ENCODE results near the gene MACROD2. TPM values are rescaled to one million over a fixed set of nuclear protein-coding genes. Genes with fewer than 3 reads are reported as not detected.

Gene MACROD2
- total and polyA plus RNA-seq, 9 donors, result 3.7 to 25.5 (median 7.8) TPM

DNA sequence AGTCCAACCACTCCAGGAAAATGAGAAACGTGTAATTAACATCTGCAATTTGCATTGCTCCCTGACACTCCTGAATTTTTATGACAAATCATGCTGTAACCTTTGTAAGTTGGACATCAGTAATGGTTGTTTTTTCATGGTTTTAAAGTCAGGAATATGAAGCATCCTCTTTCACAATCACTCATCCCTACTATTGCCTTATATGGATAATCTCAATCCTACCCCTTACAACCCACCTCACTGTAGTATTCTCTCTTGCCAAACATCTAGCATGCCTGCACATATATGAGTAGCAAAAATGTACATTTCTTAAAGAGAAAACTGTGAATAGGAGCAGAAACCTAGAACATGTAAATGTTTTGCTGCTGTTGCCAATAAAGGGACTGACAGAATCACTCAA is 1848.5 kb downstream of the MACROD2 start:
- WGBS, 3 donors, result 67 to 79% (median 68%) methylated on average over 1 of the region's 1 CpG
- intact Hi-C loops (cut with DNase I), result no loop called here
- no peak for DNase-seq
- Histone ChIP-seq H3K27ac (no peak overlapping the region), H3K27me3 (no peaks in the 10 kb centered on the region), H3K4me3 (no peak overlapping the region), H3K4me1 (ENCODE audit: insufficient read depth) (no peaks in the 10 kb centered on the region), H3K36me3 (no peaks in the 10 kb centered on the region), H3K9me3 (no peaks in the 10 kb centered on the region)
- no peak for TF ChIP-seq EP300 (IDR thresholded peaks at IDR 0.05)
- TF ChIP-seq, protein P1, sequence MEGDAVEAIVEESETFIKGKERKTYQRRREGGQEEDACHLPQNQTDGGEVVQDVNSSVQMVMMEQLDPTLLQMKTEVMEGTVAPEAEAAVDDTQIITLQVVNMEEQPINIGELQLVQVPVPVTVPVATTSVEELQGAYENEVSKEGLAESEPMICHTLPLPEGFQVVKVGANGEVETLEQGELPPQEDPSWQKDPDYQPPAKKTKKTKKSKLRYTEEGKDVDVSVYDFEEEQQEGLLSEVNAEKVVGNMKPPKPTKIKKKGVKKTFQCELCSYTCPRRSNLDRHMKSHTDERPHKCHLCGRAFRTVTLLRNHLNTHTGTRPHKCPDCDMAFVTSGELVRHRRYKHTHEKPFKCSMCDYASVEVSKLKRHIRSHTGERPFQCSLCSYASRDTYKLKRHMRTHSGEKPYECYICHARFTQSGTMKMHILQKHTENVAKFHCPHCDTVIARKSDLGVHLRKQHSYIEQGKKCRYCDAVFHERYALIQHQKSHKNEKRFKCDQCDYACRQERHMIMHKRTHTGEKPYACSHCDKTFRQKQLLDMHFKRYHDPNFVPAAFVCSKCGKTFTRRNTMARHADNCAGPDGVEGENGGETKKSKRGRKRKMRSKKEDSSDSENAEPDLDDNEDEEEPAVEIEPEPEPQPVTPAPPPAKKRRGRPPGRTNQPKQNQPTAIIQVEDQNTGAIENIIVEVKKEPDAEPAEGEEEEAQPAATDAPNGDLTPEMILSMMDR (IDR thresholded peaks at IDR 0.05), result no peak
- no peak for TF ChIP-seq POLR2A (IDR thresholded peaks at IDR 0.05)

DNA sequence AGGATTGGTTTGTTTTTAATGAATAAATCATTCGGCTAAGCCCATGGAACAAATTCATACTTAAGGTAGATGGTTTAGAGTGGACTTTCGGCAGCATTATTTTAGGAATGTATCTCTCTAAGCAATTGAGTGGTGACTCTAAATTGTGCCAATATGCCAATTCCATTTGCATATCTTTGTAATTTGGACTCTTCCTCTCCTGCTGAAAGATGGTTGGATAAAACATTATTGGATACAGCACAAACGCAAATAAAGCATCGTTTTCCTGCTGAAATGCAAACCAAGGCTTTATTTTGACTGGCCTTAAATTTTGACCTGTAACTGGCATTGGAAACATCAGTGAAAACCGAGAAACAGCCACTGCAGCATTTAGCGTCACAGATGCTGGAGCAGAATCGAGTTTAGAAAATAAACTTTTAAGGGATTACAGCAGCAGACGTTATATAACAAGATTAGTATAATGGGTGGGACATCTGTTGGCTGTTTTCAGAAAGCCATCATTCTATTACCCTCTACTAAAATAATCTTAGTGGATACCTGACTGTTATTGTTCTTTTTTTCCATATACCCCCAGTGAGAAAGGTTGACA is 1852.0 kb downstream of the MACROD2 start:
- Histone ChIP-seq H3K4me3 (no peak overlapping the region), H3K27ac (no peak overlapping the region), H3K27me3 (no peaks in the 10 kb centered on the region), H3K9me3 (no peaks in the 10 kb centered on the region), H3K36me3 (no peaks in the 10 kb centered on the region), H3K4me1 (ENCODE audit: insufficient read depth) (no peaks in the 10 kb centered on the region)
- 25 to 54% (median 40%) methylated on average over 8 of the region's 8 CpGs for WGBS, 3 donors
- no peak for DNase-seq
- intact Hi-C loops (cut with DNase I), result loop anchor here in 1 of 4 donors (5.0 kb wide), 1 partner anchor 620 kb away; no protein-coding TSS in a partner anchor
- no peak for TF ChIP-seq POLR2A (IDR thresholded peaks at IDR 0.05)
- TF ChIP-seq EP300 (IDR thresholded peaks at IDR 0.05), result no peak
- TF ChIP-seq, protein P1 (IDR thresholded peaks at IDR 0.05), result no peak

DNA sequence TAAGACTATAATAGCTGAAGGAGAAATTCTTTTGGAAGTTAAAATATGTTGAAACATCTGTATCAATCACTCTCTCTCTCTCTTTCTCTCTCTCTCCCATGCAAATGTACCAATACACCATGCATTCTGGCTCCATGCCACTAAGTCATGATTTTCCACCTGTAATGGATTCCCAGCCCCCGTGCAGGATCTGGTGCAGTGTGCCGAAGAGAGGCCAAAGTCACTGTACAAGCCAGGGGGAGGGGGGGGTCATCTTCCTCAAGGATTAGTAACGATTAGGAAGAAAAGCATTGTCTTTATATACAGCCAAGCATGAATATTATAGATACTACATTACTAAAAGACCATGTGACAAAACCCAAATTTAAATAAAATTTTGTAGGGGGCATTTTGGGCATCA is 1852.8 kb downstream of the MACROD2 start:
- no peak overlapping the region for H3K4me3 ChIP-seq
- no peaks in the 10 kb centered on the region for H3K9me3 ChIP-seq
- H3K27me3 ChIP-seq, result no peaks in the 10 kb centered on the region
- TF ChIP-seq POLR2A (IDR thresholded peaks at IDR 0.05) (no peak), EP300 (IDR thresholded peaks at IDR 0.05) (no peak)
- TF ChIP-seq, protein P1 (IDR thresholded peaks at IDR 0.05), result no peak
- no peak overlapping the region for H3K27ac ChIP-seq
- DNase-seq, result no peak
- no peaks in the 10 kb centered on the region for H3K36me3 ChIP-seq
- no peaks in the 10 kb centered on the region for H3K4me1 ChIP-seq (ENCODE audit: insufficient read depth)
- WGBS, 3 donors, result 81 to 89% (median 85%) methylated on average over 3 of the region's 3 CpGs
- intact Hi-C loops (cut with DNase I), result loop anchor here in 1 of 4 donors (5.0 kb wide), 1 partner anchor 619 kb away; no protein-coding TSS in a partner anchor

DNA sequence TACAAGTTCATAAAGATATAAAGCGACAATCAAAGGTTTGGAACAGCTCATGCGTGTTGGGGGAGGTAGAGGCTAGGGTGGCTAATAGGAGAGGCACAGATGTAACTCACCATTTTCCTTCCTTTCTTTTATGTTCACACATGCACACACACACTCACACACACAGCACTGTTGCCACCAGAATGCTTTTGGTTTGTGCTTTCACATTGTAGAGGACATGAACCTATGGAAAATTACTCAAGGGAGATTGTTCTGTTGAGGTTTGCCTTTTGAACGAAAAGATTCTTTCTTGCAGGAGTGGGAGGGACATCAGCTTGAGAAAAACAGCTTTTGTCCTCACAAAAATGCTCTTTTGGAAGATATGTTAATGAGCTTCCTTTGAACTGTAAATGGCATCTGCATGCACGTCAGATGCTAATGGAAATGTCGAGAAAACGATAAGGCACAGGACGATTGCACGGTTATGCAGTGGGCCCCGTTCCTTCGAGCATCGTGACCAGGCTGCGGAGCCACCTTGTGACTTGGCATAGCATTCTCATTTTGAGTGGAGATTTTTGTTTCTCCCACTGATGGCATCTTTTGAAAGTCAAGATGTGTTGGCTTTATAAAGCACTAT is 1853.8 kb downstream of the MACROD2 start:
- Histone ChIP-seq H3K9me3 (no peaks in the 10 kb centered on the region), H3K27me3 (no peaks in the 10 kb centered on the region), H3K27ac (no peak overlapping the region), H3K36me3 (no peaks in the 10 kb centered on the region), H3K4me1 (ENCODE audit: insufficient read depth) (no peaks in the 10 kb centered on the region), H3K4me3 (no peak overlapping the region)
- TF ChIP-seq EP300 (IDR thresholded peaks at IDR 0.05), result no peak
- TF ChIP-seq POLR2A (IDR thresholded peaks at IDR 0.05), result no peak
- TF ChIP-seq, protein P1 (IDR thresholded peaks at IDR 0.05), result no peak
- intact Hi-C loops (cut with DNase I), result loop anchor here in 1 of 4 donors (5.0 kb wide), 1 partner anchor 618 kb away; no protein-coding TSS in a partner anchor
- WGBS, 3 donors, result 81 to 82% (median 81%) methylated on average over 12 of the region's 12 CpGs
- DNase-seq, result no peak

Measured in ovary (tissue), 9 donors.